ENCODE data around the gene EIF4EBP2. TPM values are rescaled to one million over a fixed set of nuclear protein-coding genes. Genes with fewer than 3 reads are reported as not detected.

The EIF4EBP2 gene, protein sequence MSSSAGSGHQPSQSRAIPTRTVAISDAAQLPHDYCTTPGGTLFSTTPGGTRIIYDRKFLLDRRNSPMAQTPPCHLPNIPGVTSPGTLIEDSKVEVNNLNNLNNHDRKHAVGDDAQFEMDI
- 65.3 TPM for total RNA-seq

DNA sequence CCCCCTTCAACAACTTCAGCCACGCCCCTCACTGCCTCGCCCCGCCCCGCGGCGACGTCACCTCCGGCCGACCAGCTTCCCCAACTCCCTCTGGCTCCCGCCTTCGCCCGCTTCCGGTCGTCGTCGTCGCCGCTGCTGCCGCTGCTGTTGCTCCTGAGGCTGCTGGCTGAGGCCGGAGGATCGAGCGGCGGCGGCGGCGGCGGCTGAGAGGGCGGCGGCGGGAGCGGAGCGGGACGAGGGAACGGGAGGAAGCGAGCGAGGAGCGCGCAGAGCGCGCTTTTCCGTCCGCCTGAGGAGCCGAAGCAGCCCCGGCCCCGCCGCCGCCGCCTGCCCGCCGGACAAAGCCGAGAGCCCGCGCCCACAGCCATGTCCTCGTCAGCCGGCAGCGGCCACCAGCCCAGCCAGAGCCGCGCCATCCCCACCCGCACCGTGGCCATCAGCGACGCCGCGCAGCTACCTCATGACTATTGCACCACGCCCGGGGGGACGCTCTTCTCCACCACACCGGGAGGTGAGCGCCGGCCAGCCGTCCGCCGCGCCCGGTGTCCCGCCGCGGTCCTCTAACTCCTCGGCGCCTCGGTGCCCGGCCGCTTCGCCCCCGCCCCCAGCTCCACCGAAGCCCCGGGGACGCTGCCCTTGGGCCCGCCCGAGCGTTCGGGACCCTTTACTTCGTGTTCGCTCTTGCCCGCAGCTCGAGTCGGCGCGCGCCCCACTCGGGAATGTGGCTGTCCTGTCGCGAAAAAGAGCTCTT, at the start of gene EIF4EBP2:
EIF4EBP2 (plus strand) TSS at position 110 of the 751 bp plus-strand sequence; CDS start at position 367, 257 bp downstream.

DNA sequence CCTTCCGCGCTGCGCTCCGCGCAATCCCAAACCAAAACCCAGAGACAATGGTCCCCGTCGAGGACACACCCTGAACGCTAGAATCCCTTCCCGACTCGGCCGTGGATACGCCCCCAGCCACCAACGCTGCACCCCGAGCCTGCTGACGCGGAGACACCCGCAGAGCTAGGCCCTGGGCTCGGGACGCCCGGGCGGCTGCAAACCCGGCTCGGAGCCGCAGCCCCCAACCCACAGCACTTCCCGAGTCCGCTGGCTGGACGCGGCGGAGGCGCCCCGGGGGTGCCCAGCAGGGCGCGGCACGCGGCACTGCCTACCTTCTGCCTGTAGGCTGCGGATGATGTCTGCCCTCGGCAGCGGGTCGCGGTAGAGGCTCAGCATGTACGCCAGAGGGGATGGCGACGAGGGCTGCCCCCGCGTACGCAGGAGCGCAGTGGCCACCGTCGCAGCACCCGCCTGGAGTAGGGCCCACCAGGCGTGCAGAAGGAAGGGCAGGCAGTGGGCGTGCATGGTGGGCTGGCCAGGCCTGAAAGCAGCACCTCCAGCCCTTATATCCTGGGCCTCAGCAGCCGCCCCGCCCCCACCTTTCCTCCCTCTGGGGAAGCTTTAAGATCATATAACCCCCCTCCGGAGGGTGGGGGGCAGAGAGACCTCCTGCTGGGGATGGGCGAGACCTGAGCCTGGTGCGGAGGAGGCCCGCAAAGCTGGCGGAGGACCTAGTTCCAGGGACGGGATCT, 37.4 kb downstream of the EIF4EBP2 start, which contains the start of gene NODAL:
NODAL (minus strand) TSS at position 521 of the 734 bp plus-strand sequence; CDS start at position 507, 14 bp downstream.

Other genes with a start within 250 kb of the EIF4EBP2 start
- 160 TPM for gene SAR1A, start 233.6 kb upstream of the EIF4EBP2 start, total RNA-seq
- 207 TPM for gene PPA1, start 170.7 kb upstream of the EIF4EBP2 start, total RNA-seq
- 5.1 TPM for gene NPFFR1, start 120.1 kb upstream of the EIF4EBP2 start, total RNA-seq
- 12.9 TPM for gene LRRC20, start 21.5 kb upstream of the EIF4EBP2 start, total RNA-seq
- gene NODAL, start 37.5 kb downstream of the EIF4EBP2 start, total RNA-seq = 3.5 TPM
- 12.7 TPM for gene PALD1, start 74.6 kb downstream of the EIF4EBP2 start, total RNA-seq
- 1.2 TPM for gene PRF1, start 198.6 kb downstream of the EIF4EBP2 start, total RNA-seq